H1 (cell line): Measurements from ENCODE around the gene SEMA3A. TPM values are rescaled to one million over a fixed set of nuclear protein-coding genes. Genes with fewer than 3 reads are reported as not detected.

ENCODE experiments used
- CTCF ChIA-PET: fragments of 300-600 bp; sonication (Branson Sonifier 250); formaldehyde crosslinking; loops from one replicate; lab custom pipeline; 2021; ENCODE audit not compliant: partially characterized antibody; lab: Charles Lee
- POLR2A ChIA-PET: fragments of 300-600 bp; sonication (Branson Sonifier 250); formaldehyde crosslinking; loops from one replicate; lab custom pipeline; 2021; ENCODE audit warnings: inconsistent platforms; ENCODE audit not compliant: partially characterized antibody; lab: Charles Lee
- DNase-seq, 2 experiments: peaks; one replicate each; pipeline versions ENCODE4 v3.0.0 to v3.0.0-alpha.2; 2010 to 2022; ENCODE audit warnings: low spot score in 2 of 2, low read depth in 1 of 2, mixed read lengths in 1 of 2
- FAIRE-seq: peaks from 2 replicates; lab custom pipeline; 2011; peaks lifted over from hg19 to GRCh38; lab: Jason Lieb, UNC
- H2AFZ ChIP-seq: 2 replicates; pipeline ENCODE4 v1.8.1; 2012; ENCODE audit warnings: low read length, inconsistent platforms
- H2AK5ac ChIP-seq: 2 replicates; pipeline ENCODE4 v1.6.1; 2013; ENCODE audit warnings: low read depth, low read length
- H2BK120ac ChIP-seq: replicated peaks from 2 replicates; pipeline ENCODE3; 2013; ENCODE audit warnings: low read depth, low read length, inconsistent platforms
- H2BK12ac ChIP-seq: 2 replicates; pipeline ENCODE4 v1.6.1; 2013; ENCODE audit warnings: low read depth, low read length
- H2BK15ac ChIP-seq: 2 replicates; pipeline ENCODE4 v1.6.1; 2013; ENCODE audit warnings: low read length
- H2BK20ac ChIP-seq: 2 replicates; pipeline ENCODE4 v1.6.1; 2013; ENCODE audit warnings: low read length
- H2BK5ac ChIP-seq: 2 replicates; pipeline ENCODE4 v1.6.1; 2013; ENCODE audit warnings: low read depth, low read length
- H3K14ac ChIP-seq: 2 replicates; pipeline ENCODE4 v1.6.1; 2013; ENCODE audit warnings: inconsistent platforms; ENCODE audit not compliant: insufficient read length
- H3K18ac ChIP-seq: 2 replicates; pipeline ENCODE4 v1.6.1; 2013; ENCODE audit warnings: low read length; ENCODE audit errors: extremely low read depth
- H3K23ac ChIP-seq: 2 replicates; pipeline ENCODE4 v1.6.1; 2013; ENCODE audit warnings: inconsistent platforms; ENCODE audit not compliant: insufficient read length
- H3K23me2 ChIP-seq: 2 replicates; pipeline ENCODE4 v1.6.1; 2013; ENCODE audit warnings: low read depth, low read length
- H3K27ac ChIP-seq: 2 replicates; pipeline ENCODE4 v1.6.1; 2011; ENCODE audit warnings: low read depth, low read length, inconsistent platforms
- H3K27me3 ChIP-seq, 4 experiments: replicated peaks in 1 of 4; 1 replicate in 1 of 4; 2 replicates in 3 of 4; pipeline versions ENCODE4 v1.6.1 to v1.8.1; 2011 to 2013; ENCODE audit warnings: low read length in 3 of 4, mild to moderate bottlenecking in 3 of 4, inconsistent platforms in 2 of 4, mixed read lengths in 2 of 4, moderate library complexity in 1 of 4; ENCODE audit not compliant: control insufficient read depth in 3 of 4, insufficient read depth in 3 of 4; ENCODE audit errors: extremely low read depth in 1 of 4
- H3K36me3 ChIP-seq, 4 experiments: 2 replicates each; pipeline versions ENCODE4 v1.6.1 to v1.8.1; 2011 to 2013; ENCODE audit warnings: mild to moderate bottlenecking in 4 of 4, low read length in 3 of 4, moderate library complexity in 2 of 4, control low read depth in 1 of 4, inconsistent platforms in 1 of 4; ENCODE audit not compliant: insufficient read depth in 4 of 4, control insufficient read depth in 2 of 4
- H3K4ac ChIP-seq: replicated peaks from 2 replicates; pipeline ENCODE3; 2013; ENCODE audit warnings: low read length, low read depth, mixed read lengths, inconsistent platforms; ENCODE audit not compliant: insufficient read length
- H3K4me1 ChIP-seq, 4 experiments: replicated peaks in 1 of 4; 1 replicate in 1 of 4; 2 replicates in 3 of 4; pipeline versions ENCODE4 v1.6.1 to v1.8.1; 2011 to 2013; ENCODE audit warnings: low read length in 3 of 4, inconsistent platforms in 2 of 4, mixed read lengths in 1 of 4; ENCODE audit not compliant: insufficient read depth in 4 of 4, control insufficient read depth in 3 of 4
- H3K4me2 ChIP-seq, 2 experiments: 2 replicates each; pipeline versions ENCODE4 v1.6.1 to v1.8.1; 2011 to 2013; ENCODE audit warnings: low read depth in 2 of 2, low read length in 2 of 2, control low read depth in 1 of 2, inconsistent platforms in 1 of 2, mild to moderate bottlenecking in 1 of 2; ENCODE audit not compliant: insufficient read depth in 1 of 2
- H3K4me3 ChIP-seq, 4 experiments: fragments of 200-600, 300-600 bp in 1 of 4; sonication (generic), shearing (Covaris generic), sonication (Bioruptor Twin) in 1 of 4; 2 replicates each; pipeline versions ENCODE4 v1.5.1 to v1.8.1; 2011 to 2016; ENCODE audit warnings: low read length in 4 of 4, low read depth in 3 of 4, control low read depth in 2 of 4, inconsistent platforms in 2 of 4, mild to moderate bottlenecking in 2 of 4, mixed read lengths in 1 of 4, moderate library complexity in 1 of 4; ENCODE audit not compliant: insufficient read depth in 2 of 4; ENCODE audit errors: extremely low read depth in 1 of 4
- H3K56ac ChIP-seq: replicated peaks from 2 replicates; pipeline ENCODE3; 2013; ENCODE audit warnings: low read depth, mild to moderate bottlenecking, mixed read lengths, low read length, inconsistent platforms; ENCODE audit not compliant: insufficient read length
- H3K79me1 ChIP-seq: 2 replicates; pipeline ENCODE4 v1.6.1; 2013; ENCODE audit warnings: low read depth, low read length, control low read depth
- H3K79me2 ChIP-seq, 2 experiments: 2 replicates each; pipeline versions ENCODE4 v1.6.1 to v1.8.1; 2012 to 2013; ENCODE audit warnings: low read length in 2 of 2, mild to moderate bottlenecking in 2 of 2, inconsistent platforms in 1 of 2; ENCODE audit not compliant: insufficient read depth in 2 of 2, control insufficient read depth in 1 of 2
- H3K9ac ChIP-seq, 4 experiments: replicated peaks in 1 of 4; 1 replicate in 1 of 4; 2 replicates in 3 of 4; pipeline versions ENCODE4 v1.6.1 to v1.8.1; 2011 to 2013; ENCODE audit warnings: low read depth in 3 of 4, low read length in 3 of 4, control low read depth in 2 of 4, mild to moderate bottlenecking in 2 of 4, moderate library complexity in 2 of 4, inconsistent platforms in 1 of 4; ENCODE audit errors: extremely low read depth in 1 of 4
- H3K9me3 ChIP-seq, 2 experiments: 2 replicates each; pipeline versions ENCODE4 v1.6.1 to v1.8.1; 2012 to 2013; ENCODE audit warnings: mild to moderate bottlenecking in 2 of 2, moderate library complexity in 2 of 2, control low read depth in 1 of 2, inconsistent platforms in 1 of 2, low read depth in 1 of 2, low read length in 1 of 2, mixed read lengths in 1 of 2; ENCODE audit not compliant: insufficient read depth in 2 of 2
- H4K20me1 ChIP-seq, 2 experiments: replicated peaks in 1 of 2; 2 replicates each; pipeline versions ENCODE3 to v1.8.1; 2011 to 2013; ENCODE audit warnings: inconsistent platforms in 2 of 2, low read length in 2 of 2, mild to moderate bottlenecking in 1 of 2; ENCODE audit not compliant: insufficient read depth in 2 of 2, control insufficient read depth in 1 of 2
- H4K5ac ChIP-seq: 2 replicates; pipeline ENCODE4 v1.6.1; 2013; ENCODE audit warnings: low read length, low read depth, mixed read lengths, inconsistent platforms; ENCODE audit not compliant: insufficient read length
- H4K8ac ChIP-seq: 2 replicates; pipeline ENCODE4 v1.8.0; 2013; ENCODE audit warnings: mild to moderate bottlenecking, moderate library complexity, low read length, inconsistent platforms; ENCODE audit not compliant: insufficient read depth; ENCODE audit errors: extremely low read depth
- H4K91ac ChIP-seq: replicated peaks from 2 replicates; pipeline ENCODE3; 2013; ENCODE audit warnings: low read length, mixed read lengths, inconsistent platforms; ENCODE audit not compliant: insufficient read length
- CTBP2 ChIP-seq: IDR thresholded peaks from 2 replicates; pipeline ENCODE4 v1.7.0; 2011; ENCODE audit warnings: borderline replicate concordance, mild to moderate bottlenecking, moderate library complexity, mixed read lengths, low read length; ENCODE audit not compliant: insufficient read depth, insufficient read length
- WGBS, 2 experiments: shearing (Covaris generic) in 1 of 2; methylation state at CpG; one replicate each; pipeline versions ENCODE4 v1.1.6 to v1.1.7; 2013 to 2015; ENCODE audit warnings: low lambda C conversion rate in 2 of 2, mixed read lengths in 2 of 2, inconsistent platforms in 1 of 2, low coverage in 1 of 2, missing lambda C conversion rate in 1 of 2; ENCODE audit not compliant: insufficient replicate concordance in 2 of 2, insufficient coverage in 1 of 2, insufficient read length in 1 of 2; ENCODE audit errors: extremely low coverage in 1 of 2, missing lambda C conversion rate in 1 of 2; 5-methylcytosine and 5-hydroxymethylcytosine counted together
- polyA plus RNA-seq, 7 experiments: library from polyadenylated mRNA; depleted of rRNA in 3 of 7; stranded (reverse) in 5 of 7; unstranded in 2 of 7; fragments of >200 nt in 5 of 7; fragments of 200-250 nt in 2 of 7; gene quantifications; 1 replicate in 5 of 7; 2 replicates in 1 of 7; 4 replicates in 1 of 7; pipeline versions ENCODE4 v1.2.1 to v1.2.3, GENCODE V29; 2011 to 2013; ENCODE audit warnings: missing spikeins in 2 of 7, mixed read lengths in 2 of 7
- total RNA-seq: library from RNA; stranded (reverse); fragmentation: NEBNext Ultra II Directional; extraction: Animal tissue kit (Norgen Biotek cat#: 25700); gene quantifications from 2 replicates; pipeline ENCODE4 v1.2.1, GENCODE V29; 2021

SEMA3A gene
- total and polyA plus RNA-seq, 2 of the 8 experiments (the other 6 are each of a cell fraction or from before 2014, with no cell fraction given), result 8.1 to 45.9 TPM

DNA sequence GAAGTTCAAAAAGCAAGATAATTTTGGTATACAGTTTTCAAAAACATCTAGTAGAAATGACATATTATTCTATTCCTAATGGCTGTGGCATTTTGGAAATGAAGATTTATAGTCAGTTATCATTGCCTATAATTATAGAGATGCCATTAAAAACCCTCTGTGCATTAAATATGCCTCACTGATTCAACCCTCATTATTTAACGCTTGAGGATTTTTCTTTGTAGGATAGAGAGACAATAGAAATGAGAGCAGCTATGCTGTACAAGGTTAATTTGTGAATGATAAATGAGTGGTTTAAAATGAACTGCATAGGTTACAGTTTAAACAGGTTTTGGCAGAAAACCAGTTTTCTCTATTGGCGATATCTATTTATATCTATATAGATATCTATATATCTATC is 32.2 kb upstream of the SEMA3A start:
- no peak overlapping the region for H2AK5ac ChIP-seq
- no peak overlapping the region for H2AFZ ChIP-seq
- H3K27ac ChIP-seq, result no peak overlapping the region
- no peaks in the 10 kb centered on the region for H3K79me1 ChIP-seq
- no peak overlapping the region for H4K91ac ChIP-seq
- H3K9me3 ChIP-seq, result no peaks in the 10 kb centered on the region
- H3K4ac ChIP-seq, result no peak overlapping the region
- peaks cover 0 to 11% (median 4%) of the 10 kb centered on the region in 4 experiments; a peak in 4 of 7 replicates for H3K4me1 ChIP-seq
- H4K20me1 ChIP-seq, result no peaks in the 10 kb centered on the region
- H4K8ac ChIP-seq, result no peak overlapping the region
- H2BK20ac ChIP-seq, result no peak overlapping the region
- H4K5ac ChIP-seq, result no peak overlapping the region
- H3K79me2 ChIP-seq, result no peaks in the 10 kb centered on the region
- 75% methylated on average over 2 of the region's 2 CpGs; no CpG with 5 or more reads in 1 of the 2 experiments for WGBS, 2 experiments
- H3K18ac ChIP-seq, result no peak overlapping the region
- DNase-seq, result no peak
- no peaks in the 10 kb centered on the region for H3K36me3 ChIP-seq
- peaks cover 5% of the 10 kb centered on the region; the same call in 1 of the 2 replicates for H3K23me2 ChIP-seq
- no peaks in the 10 kb centered on the region for H3K27me3 ChIP-seq
- CTCF ChIA-PET, result interaction anchor here (1.0 kb wide), 1 partner anchor 194 kb away, joined by 3 read pairs; no protein-coding TSS in a partner anchor
- no peak overlapping the region for H2BK12ac ChIP-seq
- FAIRE-seq, result no peak
- no peak overlapping the region for H2BK15ac ChIP-seq
- H3K4me3 ChIP-seq, result no peak overlapping the region
- H3K14ac ChIP-seq, result no peak overlapping the region
- no peak overlapping the region for H3K9ac ChIP-seq
- H3K23ac ChIP-seq, result no peak overlapping the region
- no peak overlapping the region for H2BK120ac ChIP-seq
- no peak for TF ChIP-seq CTBP2
- POLR2A ChIA-PET, result no interaction called here
- no peak overlapping the region for H2BK5ac ChIP-seq
- H3K56ac ChIP-seq, result no peak overlapping the region
- no peak overlapping the region; a peak in 1 of 4 replicates for H3K4me2 ChIP-seq
